Middle frontal gyrus (tissue), 1 donor: ENCODE results near the gene PIERCE2.
"Not testable (repeated sequence)": the region's sequence is repeated elsewhere in the genome, so short reads cannot be mapped to it uniquely, and the experiment has no call there.

ENCODE experiments used
- DNase-seq: peaks from one replicate; pipeline ENCODE4 v3.0.0-alpha.2; 2015; ENCODE audit warnings: low spot score; ENCODE audit errors: extremely low spot score

PIERCE2 gene, protein sequence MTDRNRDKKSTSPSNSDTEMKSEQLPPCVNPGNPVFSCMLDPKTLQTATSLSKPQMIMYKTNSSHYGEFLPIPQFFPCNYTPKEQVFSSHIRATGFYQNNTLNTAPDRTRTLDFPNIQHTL

GRCh38 chr15:55408012-55408928 is at the start of gene PIERCE2, which contains the start of gene CCPG1:
Gene PIERCE2 (plus strand): TSS chr15:55408495. CDS start chr15:55408769, 274 bp downstream.
Gene CCPG1 (minus strand): TSS chr15:55408359. CDS start chr15:55389424, 18,935 bp downstream.
- DNase-seq = peak; percentile 86

- peak; percentile 6 for DNase-seq
Observed at GRCh38 chr15:55360256-55360655, 48.0 kb upstream of the PIERCE2 start.

DNA sequence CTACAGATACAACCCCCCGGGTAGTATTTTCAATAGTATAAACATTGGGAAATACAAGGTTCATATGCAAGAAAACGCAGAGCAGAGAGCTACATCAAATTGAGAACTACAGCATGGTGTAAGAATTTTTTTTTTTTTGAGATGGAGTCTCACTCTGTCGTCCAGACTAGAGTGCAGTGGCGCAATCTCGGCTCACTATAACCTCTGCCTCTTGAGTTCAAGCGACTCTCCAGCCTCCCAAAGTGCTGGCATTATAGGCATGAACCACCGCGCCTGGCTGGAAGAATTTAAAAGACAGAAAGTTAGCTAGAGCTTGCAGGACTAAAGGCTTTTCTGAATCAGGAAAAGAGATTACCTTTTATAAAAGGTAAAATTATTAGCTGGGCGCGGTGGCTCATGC is 47.2 kb upstream of the PIERCE2 start:
- DNase-seq = no peak

DNA sequence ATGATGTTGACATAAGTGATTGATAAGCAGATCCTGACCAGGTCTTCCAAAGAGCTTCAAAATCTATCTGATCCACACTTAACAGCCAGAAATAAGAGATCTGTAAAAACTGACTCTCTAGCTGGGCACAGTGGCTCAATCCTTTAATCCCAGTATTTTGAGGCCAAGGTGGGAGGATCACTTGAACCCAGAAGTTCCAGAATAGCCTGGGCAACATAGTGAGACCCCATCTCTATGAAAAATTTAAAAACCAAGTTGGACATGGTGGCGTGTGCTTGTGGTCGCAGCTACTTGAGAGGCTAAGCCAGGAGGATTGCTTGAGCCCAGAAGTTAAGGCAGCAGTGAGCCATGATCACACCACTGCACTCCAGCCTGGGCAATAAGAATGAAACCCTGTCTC is 45.7 kb upstream of the PIERCE2 start:
- no peak for DNase-seq

- DNase-seq = no peak
Observed at GRCh38 chr15:55366981-55367380, 41.3 kb upstream of the PIERCE2 start.

- no peak for DNase-seq
Observed at GRCh38 chr15:55372701-55373440, 35.4 kb upstream of the PIERCE2 start.

DNA sequence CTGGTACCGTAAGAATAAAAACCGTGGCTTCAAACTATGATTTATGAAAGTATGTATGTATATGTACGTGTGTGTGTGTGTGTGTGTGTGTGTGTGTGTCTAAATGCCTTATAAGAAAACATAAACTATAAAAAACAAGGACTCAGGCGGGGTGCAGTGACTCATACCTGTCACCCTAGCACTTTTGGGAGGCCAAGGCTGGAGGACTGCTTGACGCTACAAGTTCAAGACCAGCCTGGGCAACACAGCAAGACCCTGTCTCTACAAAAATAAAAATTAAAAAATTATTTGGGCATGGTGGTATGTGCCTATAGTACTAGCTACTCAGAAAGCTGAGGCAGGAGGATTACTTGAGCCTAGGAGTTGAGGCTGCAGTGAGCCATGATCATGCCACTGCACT is 29.2 kb upstream of the PIERCE2 start:
- DNase-seq = no peak

- DNase-seq = no peak
Observed at GRCh38 chr15:55381595-55381994, 26.7 kb upstream of the PIERCE2 start.

GRCh38 chr15:55383687-55384086 is 24.6 kb upstream of the PIERCE2 start:
- no peak for DNase-seq

- no peak for DNase-seq
Observed at GRCh38 chr15:55387027-55387426, 21.3 kb upstream of the PIERCE2 start.

- no peak for DNase-seq
Observed at GRCh38 chr15:55389264-55389607, 19.1 kb upstream of the PIERCE2 start.

DNA sequence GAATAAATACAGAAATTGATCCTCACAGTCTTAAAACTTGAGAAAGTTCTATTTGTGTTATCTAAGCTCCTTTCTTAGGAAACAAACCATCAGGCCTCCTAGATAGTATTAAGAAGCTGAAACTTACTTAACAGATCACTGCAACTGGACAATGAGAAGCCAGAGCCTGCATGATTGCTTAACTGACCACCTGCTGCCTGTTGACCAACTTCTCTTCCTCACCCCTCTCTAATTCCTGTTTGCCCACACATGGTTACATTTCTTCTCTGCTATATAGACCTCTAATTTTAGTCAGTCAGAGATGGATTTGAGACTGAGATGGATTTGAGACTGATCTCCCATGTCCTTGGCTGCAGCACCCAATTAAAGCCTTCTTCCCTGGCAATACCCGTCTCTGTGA is 13.6 kb upstream of the PIERCE2 start:
- DNase-seq = no peak

- no peak for DNase-seq
Observed at GRCh38 chr15:55398243-55398642, 10.1 kb upstream of the PIERCE2 start.

DNA sequence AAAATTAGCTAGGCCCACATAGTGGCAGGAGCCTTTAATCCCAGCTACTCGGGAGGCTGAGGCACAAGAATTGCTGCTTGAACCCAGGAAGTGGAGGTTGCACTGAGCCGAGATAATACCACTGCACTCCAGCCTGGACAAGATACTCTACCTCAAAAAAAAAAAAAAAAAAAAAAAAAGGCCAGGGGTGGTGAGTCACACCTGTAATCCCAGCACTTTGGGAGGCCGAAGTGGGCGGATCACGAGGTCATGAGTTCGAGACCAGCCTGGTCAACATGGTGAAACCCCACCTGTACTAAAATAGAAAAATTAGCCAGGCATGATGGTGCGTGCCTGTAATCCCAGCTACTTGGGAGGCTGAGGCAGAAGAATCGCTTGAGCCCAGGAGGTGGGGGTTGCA is 8.2 kb upstream of the PIERCE2 start:
- not testable (repeated sequence) for DNase-seq

DNA sequence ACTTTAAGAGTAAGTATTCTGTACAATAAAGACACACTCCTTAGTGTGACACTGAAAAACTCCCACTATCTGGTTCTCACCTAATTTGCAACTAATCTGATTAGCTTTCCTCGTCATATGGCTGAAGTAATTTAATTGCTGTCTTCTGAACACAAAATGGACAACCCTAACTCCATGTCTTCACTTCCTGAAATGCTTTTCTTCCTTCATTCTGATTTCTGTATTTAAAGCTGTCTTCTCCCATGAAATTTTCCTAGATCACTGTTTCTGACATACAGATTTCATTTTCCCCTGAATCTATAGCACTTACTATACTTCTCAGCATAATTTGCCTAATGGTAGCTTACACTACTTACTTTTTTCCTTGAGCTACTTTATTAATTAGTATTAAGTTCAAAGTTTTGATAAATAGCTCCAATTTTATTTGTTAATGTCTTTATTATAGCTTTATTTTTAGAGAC is 6.5 kb upstream of the PIERCE2 start:
- no peak for DNase-seq

- no peak for DNase-seq
Observed at GRCh38 chr15:55402707-55403106, 5.6 kb upstream of the PIERCE2 start.

DNA sequence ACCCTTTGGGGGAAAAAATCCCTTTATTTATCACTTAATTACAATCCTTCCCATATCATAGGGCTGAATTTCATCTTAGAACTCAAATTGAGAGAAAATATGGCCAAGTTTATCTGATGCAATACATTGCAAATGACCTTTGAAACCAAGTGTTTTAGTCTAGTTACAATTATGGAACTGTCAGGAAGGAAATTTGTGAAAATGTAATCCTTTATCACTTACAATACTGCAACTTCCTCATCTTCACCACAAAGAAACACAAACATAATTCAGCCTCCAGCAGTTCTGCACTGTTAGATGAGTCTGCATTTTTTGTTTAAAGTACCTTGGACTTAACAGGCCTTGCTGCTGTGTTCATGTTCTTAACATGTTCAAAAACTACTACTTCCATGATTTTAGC is 4.8 kb upstream of the PIERCE2 start:
- DNase-seq = no peak

GRCh38 chr15:55407498-55408011 is 740 bp upstream of the PIERCE2 start:
- DNase-seq = no peak

- DNase-seq = not testable (repeated sequence)
Observed at GRCh38 chr15:55408976-55409375, 681 bp downstream of the PIERCE2 start.

DNA sequence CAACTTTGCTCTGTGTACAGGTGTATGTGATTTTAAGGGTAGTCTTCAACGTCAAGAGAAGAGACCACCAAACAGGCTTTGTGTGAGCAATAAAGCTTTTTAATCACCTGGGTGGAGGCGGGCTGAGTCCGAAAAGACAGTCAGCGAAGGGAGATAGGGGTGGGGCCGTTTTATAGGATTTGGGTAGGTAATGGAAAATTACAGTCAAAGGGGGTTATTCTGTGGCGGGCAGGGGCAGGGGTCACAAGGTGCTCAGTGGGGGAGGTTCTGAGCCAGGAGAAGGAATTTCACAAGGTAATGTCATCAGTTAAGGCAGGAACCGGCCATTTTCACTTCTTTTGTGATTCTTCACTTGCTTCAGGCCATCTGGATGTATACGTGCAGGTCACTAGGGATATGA is 9.4 kb downstream of the PIERCE2 start:
- DNase-seq = not testable (repeated sequence)

- no peak for DNase-seq
Observed at GRCh38 chr15:55420171-55420866, 12.0 kb downstream of the PIERCE2 start.
